Stimulated activated CD4-positive, alpha-beta T cell treated with anti-CD3 and anti-CD28 coated beads, Interleukin-2, amount 100 ng/mL, for 24 hours (primary cell): ENCODE data around the gene FCRLA.
"Not testable (repeated sequence)": the region's sequence is repeated elsewhere in the genome, so short reads cannot be mapped to it uniquely, and the experiment has no call there.

Source experiments
- DNase-seq, 2 donors: peaks; one replicate each; pipeline ENCODE4 v3.0.0-alpha.2; 2020

FCRLA gene, protein sequence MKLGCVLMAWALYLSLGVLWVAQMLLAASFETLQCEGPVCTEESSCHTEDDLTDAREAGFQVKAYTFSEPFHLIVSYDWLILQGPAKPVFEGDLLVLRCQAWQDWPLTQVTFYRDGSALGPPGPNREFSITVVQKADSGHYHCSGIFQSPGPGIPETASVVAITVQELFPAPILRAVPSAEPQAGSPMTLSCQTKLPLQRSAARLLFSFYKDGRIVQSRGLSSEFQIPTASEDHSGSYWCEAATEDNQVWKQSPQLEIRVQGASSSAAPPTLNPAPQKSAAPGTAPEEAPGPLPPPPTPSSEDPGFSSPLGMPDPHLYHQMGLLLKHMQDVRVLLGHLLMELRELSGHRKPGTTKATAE

DNA sequence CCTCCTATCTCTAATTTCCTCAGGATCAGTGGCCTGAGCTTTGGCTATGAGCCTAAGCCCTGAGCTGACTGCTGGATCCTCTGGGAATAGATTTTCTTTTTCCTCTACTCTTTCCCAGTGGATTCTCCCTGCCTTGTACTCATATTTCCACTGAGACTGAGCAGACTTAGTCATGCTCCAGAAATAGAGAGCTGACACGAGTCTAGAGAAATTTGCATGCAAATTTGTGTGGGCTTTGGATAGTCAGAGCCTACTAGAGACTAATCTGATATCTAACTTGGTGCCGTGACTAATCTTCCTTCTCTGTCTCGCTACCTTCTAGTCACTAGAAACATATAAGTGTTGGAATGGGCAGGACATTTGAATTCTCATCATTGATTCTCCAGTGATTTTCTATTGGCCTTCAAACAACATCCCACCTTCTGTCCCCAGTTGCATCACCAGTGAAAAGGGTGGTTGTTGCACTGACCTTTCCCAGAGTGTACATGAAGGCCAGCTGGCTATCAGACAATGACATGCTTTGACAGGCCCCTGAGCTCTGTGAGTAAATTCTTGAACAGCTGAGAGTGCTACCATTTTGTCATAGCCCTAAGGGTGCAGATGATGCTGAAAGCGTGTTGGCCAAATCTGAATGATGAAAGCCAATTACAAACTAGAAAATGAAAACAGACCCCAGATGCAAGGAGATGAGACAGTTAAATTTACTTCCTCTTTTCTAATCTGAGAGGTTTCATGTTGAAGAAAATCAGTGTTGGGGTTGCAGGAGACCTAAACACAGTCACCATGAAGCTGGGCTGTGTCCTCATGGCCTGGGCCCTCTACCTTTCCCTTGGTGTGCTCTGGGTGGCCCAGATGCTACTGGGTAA, at the start of gene FCRLA:
Gene FCRLA, plus strand, starts transcription at position 748 of the 866 bp plus-strand sequence. Its CDS starts 36 bp downstream, at position 784.
- no peak for DNase-seq

DNA sequence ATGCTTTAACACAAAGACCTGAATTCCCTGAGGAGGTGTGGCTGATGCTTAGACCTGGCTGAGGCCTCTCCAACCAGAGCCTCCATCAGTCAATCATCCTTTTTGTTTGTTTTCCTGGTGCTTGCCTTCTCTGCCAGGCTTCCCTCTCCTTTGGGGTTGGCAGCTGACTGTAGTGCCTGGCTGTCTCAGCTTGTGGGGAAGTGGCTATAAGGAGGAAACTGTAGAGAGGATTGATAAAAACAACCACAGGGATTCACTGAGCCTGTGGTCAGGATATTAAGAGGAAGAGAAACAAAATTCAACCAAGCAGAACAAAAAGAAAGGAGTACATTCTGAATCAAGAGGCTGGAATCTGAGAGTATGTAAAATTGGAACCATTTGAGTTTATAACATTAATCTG, 48.5 kb upstream of the FCRLA start:
- DNase-seq, result not testable (repeated sequence)

- not testable (repeated sequence) for DNase-seq
Measured at GRCh38 chr1:161661660-161662311, 45.2 kb upstream of the FCRLA start.

- DNase-seq, result not testable (repeated sequence)
Measured at GRCh38 chr1:161662684-161663339, 44.2 kb upstream of the FCRLA start, which contains the start of gene FCGR2B. Gene FCGR2B (plus strand): TSS chr1:161663143. CDS start chr1:161663242, 99 bp downstream.

- DNase-seq, result not testable (repeated sequence)
Measured at GRCh38 chr1:161663569-161663968, 43.5 kb upstream of the FCRLA start.

- DNase-seq, result not testable (repeated sequence)
Measured at GRCh38 chr1:161664689-161665088, 42.3 kb upstream of the FCRLA start.

DNA sequence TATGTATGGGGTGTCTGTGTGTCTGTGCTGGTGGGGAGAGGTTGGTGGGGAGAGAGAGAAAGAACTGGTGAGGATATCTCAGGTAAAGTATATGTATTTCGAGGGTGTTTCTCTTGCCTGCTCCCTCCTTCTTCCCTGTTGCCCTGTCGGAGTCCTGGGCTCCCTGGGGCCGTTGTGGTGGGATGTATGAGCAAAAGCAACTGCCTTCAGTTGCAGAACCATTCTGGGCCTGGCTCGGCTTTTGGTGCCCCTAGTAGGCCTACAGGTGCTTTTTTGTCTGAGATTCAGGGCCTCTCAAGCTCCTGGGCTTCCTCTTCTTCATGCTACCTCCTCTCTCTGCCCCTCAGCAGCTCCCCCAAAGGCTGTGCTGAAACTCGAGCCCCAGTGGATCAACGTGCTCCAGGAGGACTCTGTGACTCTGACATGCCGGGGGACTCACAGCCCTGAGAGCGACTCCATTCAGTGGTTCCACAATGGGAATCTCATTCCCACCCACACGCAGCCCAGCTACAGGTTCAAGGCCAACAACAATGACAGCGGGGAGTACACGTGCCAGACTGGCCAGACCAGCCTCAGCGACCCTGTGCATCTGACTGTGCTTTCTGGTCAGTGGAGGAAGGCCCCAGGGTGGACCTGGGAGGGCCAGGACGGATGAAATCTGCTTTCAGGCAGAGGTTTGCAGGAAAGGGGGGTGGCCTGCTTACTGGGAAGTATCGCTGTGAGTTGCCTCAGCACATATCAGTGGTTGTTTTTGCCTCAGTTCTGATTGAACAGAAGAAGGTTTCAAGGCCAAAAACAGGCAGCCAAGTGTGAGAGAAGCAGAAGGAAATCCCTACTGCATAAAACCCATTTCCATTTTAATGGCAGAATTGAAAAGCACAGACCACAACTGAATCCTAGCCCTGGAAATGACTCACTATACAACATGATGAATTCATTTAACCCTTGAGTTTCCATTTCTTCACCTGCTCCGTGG, 35.7 kb upstream of the FCRLA start:
- DNase-seq, result not testable (repeated sequence)

- DNase-seq, result not testable (repeated sequence)
Measured at GRCh38 chr1:161673437-161673836, 33.6 kb upstream of the FCRLA start.

GRCh38 chr1:161674447-161674846, 32.6 kb upstream of the FCRLA start:
- DNase-seq, result not testable (repeated sequence)

- not testable (repeated sequence) for DNase-seq
Measured at GRCh38 chr1:161674908-161675307, 32.1 kb upstream of the FCRLA start.

GRCh38 chr1:161676441-161676840, 30.6 kb upstream of the FCRLA start:
- no peak for DNase-seq

GRCh38 chr1:161676958-161677689, 29.9 kb upstream of the FCRLA start:
- DNase-seq, result no peak

GRCh38 chr1:161678500-161678899, 28.5 kb upstream of the FCRLA start:
- no peak for DNase-seq

DNA sequence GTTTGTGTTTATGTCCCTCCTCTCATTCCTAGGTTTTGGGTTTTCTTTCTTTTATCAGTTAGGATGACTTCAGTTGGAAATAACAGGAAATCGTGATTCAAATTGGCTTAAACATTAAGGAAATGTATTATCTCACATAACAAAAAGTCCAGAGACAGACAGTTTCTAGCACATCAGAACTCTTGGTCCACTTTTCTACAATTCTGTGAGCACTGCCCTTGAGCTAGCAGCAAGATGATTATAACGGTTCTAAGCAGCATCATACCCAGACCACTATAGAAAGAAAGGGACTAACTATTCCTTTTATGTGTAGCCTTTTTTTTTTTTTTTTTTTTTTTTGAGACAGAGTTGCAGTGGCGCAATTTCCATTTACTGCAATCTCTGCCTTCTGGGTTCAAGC, 25.1 kb upstream of the FCRLA start:
- DNase-seq, result no peak

DNA sequence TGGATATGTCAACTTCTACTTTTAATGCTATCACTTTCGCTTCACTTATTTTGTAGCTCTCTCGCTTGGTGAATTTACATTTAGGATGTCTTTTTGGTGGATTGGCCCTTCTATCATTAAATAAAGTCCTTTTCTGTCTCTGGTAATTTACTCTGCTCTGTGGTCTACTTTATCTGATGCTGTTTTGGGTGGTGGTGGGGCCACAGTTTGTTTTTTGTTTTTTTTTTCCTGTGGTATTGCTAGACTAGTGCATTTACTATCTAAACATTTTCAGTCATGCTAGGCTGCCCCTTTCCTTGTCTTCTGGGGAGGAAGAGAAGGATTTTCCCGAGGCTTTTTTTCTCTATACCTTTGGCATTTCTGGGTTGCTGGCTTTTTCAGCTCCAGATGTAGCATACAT, 18.1 kb upstream of the FCRLA start:
- no peak for DNase-seq

GRCh38 chr1:161691846-161692245, 15.2 kb upstream of the FCRLA start:
- no peak for DNase-seq

DNA sequence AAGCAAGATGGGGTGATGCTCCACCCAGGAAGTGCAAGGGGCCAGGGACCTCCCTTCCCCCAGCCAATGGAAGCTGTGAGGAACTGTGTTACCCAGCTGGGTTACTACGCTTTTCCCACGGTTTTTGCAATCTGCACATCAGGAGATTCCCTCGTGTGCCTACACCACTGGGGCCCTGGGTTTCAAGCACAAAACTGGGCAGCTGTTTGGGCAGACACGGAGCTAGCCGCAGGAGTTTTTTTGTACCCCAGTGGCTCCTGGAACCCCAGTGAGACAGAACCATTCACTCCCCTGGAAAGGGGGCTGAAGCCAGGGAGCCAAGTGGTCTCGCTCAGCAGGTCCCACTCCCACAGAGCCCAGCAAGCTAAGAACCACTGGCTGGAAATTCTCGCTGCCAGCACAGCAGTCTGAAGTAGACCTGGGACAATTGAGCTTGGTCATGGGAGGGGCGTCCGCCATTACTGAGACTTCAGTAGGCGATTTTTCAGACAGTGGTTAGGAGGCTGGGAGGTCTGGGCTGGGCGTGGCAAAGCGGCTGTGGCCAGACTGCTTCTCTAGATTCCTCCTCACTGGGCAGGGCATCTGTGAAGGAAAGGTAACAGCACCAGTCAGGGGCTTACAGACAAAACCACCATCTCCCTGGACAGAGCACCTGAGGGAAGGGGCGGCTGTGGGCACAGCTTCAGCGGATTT, 13.9 kb upstream of the FCRLA start:
- not testable (repeated sequence) for DNase-seq

GRCh38 chr1:161698302-161698701, 8.7 kb upstream of the FCRLA start:
- not testable (repeated sequence) for DNase-seq

- DNase-seq, result no peak
Measured at GRCh38 chr1:161702250-161702649, 4.8 kb upstream of the FCRLA start.

DNA sequence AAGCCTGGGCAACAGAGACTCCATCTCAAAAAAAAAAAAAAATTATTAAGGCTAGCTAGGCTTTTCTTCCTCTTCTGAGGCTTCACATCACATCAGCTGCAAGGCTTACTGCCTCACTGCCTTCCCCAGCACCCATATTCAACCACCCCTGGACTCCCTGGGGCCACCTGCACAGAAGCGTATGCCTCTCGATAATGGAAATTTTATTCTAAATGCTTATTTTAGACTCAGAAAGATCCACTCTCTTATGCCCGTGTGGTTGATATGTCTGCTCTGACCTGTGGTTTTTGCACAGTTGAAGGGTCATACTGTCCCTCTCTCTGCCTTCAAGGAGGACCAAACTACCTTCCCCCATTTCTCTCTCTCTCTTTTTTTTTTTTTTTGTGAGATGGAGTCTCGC, 1.5 kb upstream of the FCRLA start:
- no peak for DNase-seq
